Measurements from ENCODE around the gene CTLA4. TPM values are rescaled to one million over a fixed set of nuclear protein-coding genes. Genes with fewer than 3 reads are reported as not detected.
"Not testable (repeated sequence)": the region's sequence is repeated elsewhere in the genome, so short reads cannot be mapped to it uniquely, and the experiment has no call there.

CTLA4 gene
- total and polyA plus RNA-seq, 8 donors: 0.16 to 0.25 (median 0.17) TPM; not detected in 5

DNA sequence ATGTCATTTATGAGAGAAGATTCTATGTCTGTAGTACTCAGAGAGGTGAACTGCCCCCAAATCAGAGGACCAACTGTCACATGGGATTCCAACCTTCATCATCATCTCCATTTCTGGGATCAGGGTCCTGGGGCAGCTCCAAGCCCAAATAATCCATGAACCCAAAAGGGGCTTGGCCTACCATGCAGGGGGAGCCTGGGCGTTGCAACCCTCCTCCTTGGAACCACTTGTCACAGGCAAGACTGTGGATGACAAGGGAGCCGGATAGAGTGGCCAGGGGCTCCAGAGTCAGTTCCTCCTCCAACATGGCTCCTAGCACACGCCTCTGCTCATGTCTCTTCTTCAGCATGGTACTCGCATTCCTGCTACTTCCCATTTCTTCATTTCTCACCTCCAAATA, 7.9 kb downstream of the CTLA4 start:
- WGBS, 2 donors: 94 to 97% methylated on average over 4 of the region's 4 CpGs
- FAIRE-seq (no peak), DNase-seq (no peak), ATAC-seq (no peak)
- intact Hi-C loops (cut with DNase I): no loop called here
- no peaks in the 10 kb centered on the region for H3K4me1 ChIP-seq
- TF ChIP-seq, protein P1, sequence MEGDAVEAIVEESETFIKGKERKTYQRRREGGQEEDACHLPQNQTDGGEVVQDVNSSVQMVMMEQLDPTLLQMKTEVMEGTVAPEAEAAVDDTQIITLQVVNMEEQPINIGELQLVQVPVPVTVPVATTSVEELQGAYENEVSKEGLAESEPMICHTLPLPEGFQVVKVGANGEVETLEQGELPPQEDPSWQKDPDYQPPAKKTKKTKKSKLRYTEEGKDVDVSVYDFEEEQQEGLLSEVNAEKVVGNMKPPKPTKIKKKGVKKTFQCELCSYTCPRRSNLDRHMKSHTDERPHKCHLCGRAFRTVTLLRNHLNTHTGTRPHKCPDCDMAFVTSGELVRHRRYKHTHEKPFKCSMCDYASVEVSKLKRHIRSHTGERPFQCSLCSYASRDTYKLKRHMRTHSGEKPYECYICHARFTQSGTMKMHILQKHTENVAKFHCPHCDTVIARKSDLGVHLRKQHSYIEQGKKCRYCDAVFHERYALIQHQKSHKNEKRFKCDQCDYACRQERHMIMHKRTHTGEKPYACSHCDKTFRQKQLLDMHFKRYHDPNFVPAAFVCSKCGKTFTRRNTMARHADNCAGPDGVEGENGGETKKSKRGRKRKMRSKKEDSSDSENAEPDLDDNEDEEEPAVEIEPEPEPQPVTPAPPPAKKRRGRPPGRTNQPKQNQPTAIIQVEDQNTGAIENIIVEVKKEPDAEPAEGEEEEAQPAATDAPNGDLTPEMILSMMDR (IDR thresholded peaks at IDR 0.05): no peak
- no peaks in the 10 kb centered on the region for H3K27me3 ChIP-seq
- no peak overlapping the region for H3K4me3 ChIP-seq
- no peak overlapping the region for H3K27ac ChIP-seq
- no peaks in the 10 kb centered on the region for H3K36me3 ChIP-seq
- no peaks in the 10 kb centered on the region for H3K9me3 ChIP-seq

DNA sequence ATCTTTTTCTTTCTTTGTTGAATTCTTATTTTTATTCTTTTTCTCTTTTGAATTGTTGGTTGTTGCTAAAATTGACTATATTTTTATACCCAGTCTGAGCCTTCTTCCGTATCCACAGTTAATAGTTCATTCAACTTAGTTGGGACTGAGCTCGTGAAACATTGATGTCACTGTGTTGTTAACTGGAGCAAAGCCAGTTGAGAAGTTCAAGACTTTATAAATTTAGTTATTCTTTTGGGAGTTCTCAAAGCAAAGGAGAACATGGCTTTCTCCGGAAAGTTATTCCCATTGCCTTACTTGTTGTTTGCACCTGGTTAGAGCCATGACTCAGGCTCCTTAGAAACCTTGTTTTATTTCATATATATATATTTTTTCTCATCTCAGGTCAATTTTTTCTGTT, 8.8 kb downstream of the CTLA4 start:
- intact Hi-C loops (cut with DNase I): no loop called here
- DNase-seq: no peak
- TF ChIP-seq, protein P1 (IDR thresholded peaks at IDR 0.05): no peak
- no peak for FAIRE-seq
- WGBS, 2 donors: 87 to 91% methylated on average over 3 of the region's 3 CpGs
- no peak overlapping the region for H3K27ac ChIP-seq
- no peaks in the 10 kb centered on the region for H3K36me3 ChIP-seq
- no peaks in the 10 kb centered on the region for H3K9me3 ChIP-seq
- ATAC-seq: no peak
- H3K4me1 ChIP-seq: no peaks in the 10 kb centered on the region
- no peak overlapping the region for H3K4me3 ChIP-seq
- no peaks in the 10 kb centered on the region for H3K27me3 ChIP-seq

DNA sequence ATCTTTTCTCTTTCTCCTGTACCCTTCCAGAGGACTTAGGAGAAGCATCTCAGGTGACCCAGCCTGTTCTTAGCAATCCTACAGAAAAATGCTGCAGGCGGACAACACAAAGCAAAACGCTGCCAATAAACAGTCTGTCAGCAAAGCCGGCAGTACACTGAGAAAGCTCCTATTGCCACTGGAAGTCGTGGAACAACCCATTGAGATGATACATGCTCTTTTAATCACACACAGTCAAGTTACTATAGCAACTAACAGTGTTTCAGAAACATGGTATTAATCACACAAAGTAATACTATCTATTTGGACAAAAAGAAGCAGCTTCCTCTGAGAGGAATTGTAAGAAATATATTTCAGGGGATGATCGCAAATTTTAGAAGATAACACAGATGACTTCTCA, 10.5 kb downstream of the CTLA4 start:
- DNase-seq: no peak
- no peaks in the 10 kb centered on the region for H3K4me1 ChIP-seq
- intact Hi-C loops (cut with DNase I): no loop called here
- WGBS, 2 donors: 23 to 30% methylated on average over 5 of the region's 5 CpGs
- no peaks in the 10 kb centered on the region for H3K9me3 ChIP-seq
- H3K27ac ChIP-seq: no peak overlapping the region
- TF ChIP-seq, protein P1 (IDR thresholded peaks at IDR 0.05): no peak
- no peak overlapping the region for H3K4me3 ChIP-seq
- no peak for ATAC-seq
- H3K36me3 ChIP-seq: no peaks in the 10 kb centered on the region
- H3K27me3 ChIP-seq: no peaks in the 10 kb centered on the region
- no peak for FAIRE-seq

DNA sequence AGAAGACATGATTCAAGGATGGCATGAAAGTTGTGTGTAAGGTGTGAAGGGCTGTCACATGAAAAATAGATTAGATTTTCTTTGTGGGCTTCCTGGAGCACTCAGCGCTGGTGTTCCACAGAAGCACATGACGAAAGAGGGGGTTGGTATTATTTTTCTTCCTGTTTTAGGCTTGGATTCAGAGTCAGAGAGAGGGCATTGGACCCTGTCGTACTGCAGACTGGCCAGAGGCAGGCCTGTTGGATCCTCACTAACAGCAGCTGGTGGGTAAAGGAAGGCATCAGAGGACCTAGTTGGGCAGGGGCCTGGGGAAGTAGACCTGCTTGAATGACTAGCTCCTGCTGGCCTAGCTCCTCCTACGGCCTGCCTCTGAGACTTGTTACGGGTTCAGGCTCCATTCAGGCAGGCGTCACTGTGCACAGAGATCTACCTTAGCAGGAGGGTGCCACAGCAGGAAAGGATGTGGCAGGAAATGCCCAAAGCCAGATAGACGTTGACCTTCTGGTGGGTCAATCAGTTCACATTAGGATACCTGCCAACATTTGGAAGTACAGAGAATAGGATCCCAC, 13.1 kb downstream of the CTLA4 start:
- H3K27me3 ChIP-seq: no peaks in the 10 kb centered on the region
- H3K27ac ChIP-seq: no peak overlapping the region
- intact Hi-C loops (cut with DNase I): no loop called here
- TF ChIP-seq, protein P1 (IDR thresholded peaks at IDR 0.05): no peak
- no peak for FAIRE-seq
- H3K4me1 ChIP-seq: no peaks in the 10 kb centered on the region
- ATAC-seq: peak in 1 of 4 donors; percentile 46
- no peak for DNase-seq
- no peak overlapping the region for H3K4me3 ChIP-seq
- WGBS, 2 donors: 86 to 88% methylated on average over 7 of the region's 7 CpGs
- no peaks in the 10 kb centered on the region for H3K36me3 ChIP-seq
- no peaks in the 10 kb centered on the region for H3K9me3 ChIP-seq

DNA sequence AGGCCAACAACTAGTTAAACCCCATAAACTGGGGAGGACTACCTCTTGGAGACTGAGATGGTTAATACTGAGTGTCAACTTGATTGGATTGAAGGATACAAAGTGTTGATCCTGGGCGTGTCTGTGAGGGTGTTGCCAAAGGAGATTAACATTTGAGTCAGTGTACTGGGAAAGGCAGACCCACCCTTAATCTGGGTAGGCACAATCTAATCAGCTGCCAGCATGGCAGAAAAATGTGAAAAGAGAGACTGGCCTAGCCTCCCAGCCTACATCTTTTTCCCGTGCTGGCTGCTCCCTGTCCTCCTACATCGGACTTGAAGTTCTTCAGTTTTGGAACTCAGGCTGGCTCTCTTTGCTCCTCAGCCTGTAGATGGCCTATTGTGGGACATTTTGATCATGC, 13.6 kb downstream of the CTLA4 start:
- H3K9me3 ChIP-seq; H3K27ac ChIP-seq; H3K27me3 ChIP-seq; H3K4me1 ChIP-seq; H3K4me3 ChIP-seq; DNase-seq; intact Hi-C loops (cut with DNase I); FAIRE-seq; ATAC-seq; H3K36me3 ChIP-seq: not testable (repeated sequence)
- WGBS, 2 donors: 89% methylated on average over 3 of the region's 3 CpGs
